D721Med (cell line): Measurements from ENCODE around the gene ANKRD63.

Experiments used
- DNase-seq: peaks from one replicate; pipeline ENCODE4 v3.0.0; 2011; ENCODE audit warnings: low spot score; ENCODE audit not compliant: insufficient read length
- FAIRE-seq: peaks from 2 replicates; lab custom pipeline; 2011; peaks lifted over from hg19 to GRCh38; lab: Jason Lieb, UNC
- CTCF ChIP-seq: IDR thresholded peaks from 2 replicates; pipeline ENCODE4 v1.5.1; 2012; ENCODE audit warnings: mild to moderate bottlenecking, control low read depth; ENCODE audit not compliant: insufficient read depth; ENCODE audit errors: missing control alignments

The ANKRD63 gene

GRCh38 chr15:40295877-40296560 is 13.2 kb upstream of the ANKRD63 start:
- no peak for TF ChIP-seq CTCF
- DNase-seq, result no peak
- FAIRE-seq, result no peak

GRCh38 chr15:40295297-40295696 is 12.4 kb upstream of the ANKRD63 start:
- FAIRE-seq (no peak), DNase-seq (no peak)
- TF ChIP-seq CTCF, result no peak

DNA sequence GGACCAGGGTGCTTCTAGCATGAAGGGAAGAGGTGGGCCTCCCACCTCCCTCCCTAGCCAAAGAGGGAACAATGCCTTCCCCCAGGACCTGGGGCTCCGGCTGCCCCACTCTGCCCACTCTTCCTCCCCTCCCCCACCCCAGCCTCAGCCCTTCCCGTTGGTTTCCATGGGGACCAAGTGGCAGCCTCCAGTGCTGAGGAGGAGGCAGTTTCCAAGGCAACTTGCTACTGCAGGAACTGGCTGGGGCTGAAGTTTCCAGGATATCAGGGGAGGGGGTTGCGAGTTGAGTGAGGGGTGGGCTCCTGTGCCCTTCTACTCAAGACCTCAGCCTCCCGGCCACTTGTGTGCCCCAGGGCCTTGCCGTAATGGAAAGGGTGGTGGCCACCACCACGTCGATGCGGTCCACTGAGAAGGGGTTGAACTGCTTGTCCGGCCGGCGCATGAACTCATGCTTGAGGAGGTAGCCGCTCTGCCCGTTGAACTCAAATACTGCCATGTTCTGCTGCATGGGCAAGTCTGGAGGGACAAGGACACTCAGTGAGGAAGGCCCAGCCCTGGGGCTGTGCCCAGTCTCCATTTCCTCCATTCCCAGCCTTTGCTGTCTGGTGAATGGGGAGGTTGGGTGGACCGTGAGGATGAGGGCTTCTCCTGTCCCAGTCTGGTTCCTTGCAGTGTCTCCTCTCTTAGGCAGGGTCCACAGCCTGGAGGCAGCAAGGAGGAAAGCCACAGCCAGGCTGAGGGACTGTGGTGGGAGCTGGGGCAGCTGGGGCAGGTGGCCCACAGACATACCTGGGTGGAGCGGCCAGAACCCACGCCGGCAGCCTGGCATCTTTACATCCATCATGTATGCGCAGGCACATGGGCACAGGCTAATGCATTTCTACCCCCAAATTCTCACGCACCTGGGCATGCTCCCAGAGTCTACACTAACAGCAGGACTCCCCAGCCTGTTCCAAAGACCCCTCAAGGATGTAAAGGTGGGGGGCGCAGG is 11.3 kb upstream of the ANKRD63 start:
- no peak for TF ChIP-seq CTCF
- DNase-seq (no peak), FAIRE-seq (no peak)

DNA sequence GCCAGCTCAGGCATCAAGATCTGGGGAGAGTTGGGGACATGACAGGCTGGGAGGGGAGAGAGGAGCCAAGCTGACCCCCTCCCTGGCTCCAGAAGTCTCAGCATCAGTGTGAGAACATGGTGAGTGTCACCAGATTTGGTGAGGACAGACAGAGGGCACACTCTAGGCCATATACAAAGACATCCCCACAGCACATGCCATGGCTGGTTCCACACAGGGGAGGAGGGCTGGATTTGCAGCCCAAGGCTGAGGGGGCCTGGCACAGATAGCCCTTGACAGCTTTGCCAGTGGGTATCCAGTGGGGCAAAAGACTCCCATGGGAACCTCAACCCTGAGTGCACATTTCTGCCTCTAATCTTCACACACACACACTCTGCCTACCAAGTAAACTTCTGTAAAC is 10.1 kb upstream of the ANKRD63 start:
- TF ChIP-seq CTCF, result no peak
- DNase-seq (no peak), FAIRE-seq (no peak)

DNA sequence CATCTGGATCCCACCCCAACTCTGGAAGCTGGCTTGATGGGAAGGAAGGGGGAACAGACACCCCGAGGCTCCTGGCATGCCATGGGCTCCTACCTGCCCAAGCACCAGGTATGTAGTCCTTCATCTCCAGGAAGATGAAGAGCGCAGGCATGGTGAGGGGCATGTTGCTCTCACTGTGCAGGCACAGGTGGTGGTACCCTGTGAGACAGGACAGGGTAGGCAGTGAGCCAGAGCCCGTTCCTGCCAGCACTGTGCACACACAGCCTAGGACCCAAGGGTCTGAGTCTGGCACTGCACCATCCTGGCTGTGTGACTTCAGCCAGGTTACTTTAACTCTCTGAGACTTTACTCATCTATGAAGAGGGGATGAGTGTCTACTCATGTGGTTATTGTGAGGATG is 9.4 kb upstream of the ANKRD63 start:
- no peak for TF ChIP-seq CTCF
- FAIRE-seq (no peak), DNase-seq (no peak)

- no peak for TF ChIP-seq CTCF
- FAIRE-seq (no peak), DNase-seq (peak; percentile 64)
Measured at GRCh38 chr15:40290918-40291574, 8.2 kb upstream of the ANKRD63 start.

DNA sequence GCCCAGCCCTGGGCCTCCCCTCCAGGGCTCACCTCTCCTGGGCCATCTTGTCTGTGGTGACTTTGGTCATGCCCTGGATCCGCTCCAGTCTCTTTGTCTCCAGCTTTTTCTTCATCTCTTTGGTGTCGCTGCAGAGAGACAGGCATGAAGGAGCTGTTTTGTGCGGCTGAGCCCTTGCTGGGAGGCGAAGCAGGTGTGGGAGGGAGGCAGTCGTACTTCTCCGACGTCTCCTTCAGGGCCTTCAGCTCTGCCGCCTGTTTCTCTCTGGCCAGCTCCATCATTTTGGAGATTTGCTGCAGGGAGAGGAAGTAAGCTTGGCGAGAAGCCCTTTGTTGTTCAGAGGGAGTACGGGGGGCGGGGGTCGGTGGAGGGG is 7.7 kb upstream of the ANKRD63 start:
- TF ChIP-seq CTCF, result no peak
- FAIRE-seq, result no peak

More for the DNA sequence above, 7.7 kb upstream of the ANKRD63 start:
- DNase-seq, result no peak
